ENCODE results near the gene TTLL6.
"Not testable (repeated sequence)": the region's sequence is repeated elsewhere in the genome, so short reads cannot be mapped to it uniquely, and the experiment has no call there.

The TTLL6 gene

GRCh38 chr17:48722201-48722907, 94.7 kb downstream of the TTLL6 start, which contains the start of gene PRAC1:
PRAC1 (minus strand) TSS chr17:48722518; CDS start chr17:48722392, 126 bp downstream.
- no peak for DNase-seq

- no peak for DNase-seq
Observed at GRCh38 chr17:48721009-48721402, 96.0 kb downstream of the TTLL6 start.

GRCh38 chr17:48720266-48721008, 96.6 kb downstream of the TTLL6 start:
- DNase-seq = no peak

- no peak for DNase-seq
Observed at GRCh38 chr17:48719642-48720265, 97.3 kb downstream of the TTLL6 start.

- DNase-seq = no peak
Observed at GRCh38 chr17:48718761-48719641, 98.0 kb downstream of the TTLL6 start.

GRCh38 chr17:48718227-48718760, 98.7 kb downstream of the TTLL6 start:
- DNase-seq = no peak

- DNase-seq = no peak
Observed at GRCh38 chr17:48717367-48718226, 99.4 kb downstream of the TTLL6 start.

- DNase-seq = not testable (repeated sequence)
Observed at GRCh38 chr17:48716549-48716948, 100.5 kb downstream of the TTLL6 start.

- no peak for DNase-seq
Observed at GRCh38 chr17:48715496-48716399, 101.3 kb downstream of the TTLL6 start.

Data from activated CD4-positive, alpha-beta T cell treated with anti-CD3 and anti-CD28 coated beads, Interleukin-2, amount 50 U/mL, for 16 hours (primary cell).